H7 (cell line): ENCODE measurements around the gene TSPAN11. TPM values are rescaled to one million over a fixed set of nuclear protein-coding genes. Genes with fewer than 3 reads are reported as not detected.

ENCODE experiments used
- DNase-seq: peaks from one replicate; pipeline ENCODE4 v3.0.0; 2012
- H3K27me3 ChIP-seq: 2 replicates; pipeline ENCODE4 v1.6.0; 2011; ENCODE audit warnings: mild to moderate bottlenecking, low read length; ENCODE audit not compliant: control insufficient read depth, insufficient read depth
- H3K36me3 ChIP-seq: replicated peaks from 2 replicates; pipeline ENCODE4 v1.5.1; 2011; ENCODE audit warnings: low read length; ENCODE audit not compliant: control insufficient read depth, insufficient read depth
- H3K4me3 ChIP-seq: 2 replicates; pipeline ENCODE4 v1.5.1; 2011; ENCODE audit warnings: low read depth, mild to moderate bottlenecking, control low read depth, low read length, moderate library complexity; ENCODE audit not compliant: insufficient read depth
- total RNA-seq: library from RNA; depleted of rRNA; stranded (reverse); fragments of >200 nt; shearing (Covaris generic); gene quantifications from 2 replicates; pipeline ENCODE4 v1.2.3, GENCODE V29; 2014

Gene TSPAN11
- total RNA-seq, 1 experiment from 2014 or later, result 0.42 TPM

DNA sequence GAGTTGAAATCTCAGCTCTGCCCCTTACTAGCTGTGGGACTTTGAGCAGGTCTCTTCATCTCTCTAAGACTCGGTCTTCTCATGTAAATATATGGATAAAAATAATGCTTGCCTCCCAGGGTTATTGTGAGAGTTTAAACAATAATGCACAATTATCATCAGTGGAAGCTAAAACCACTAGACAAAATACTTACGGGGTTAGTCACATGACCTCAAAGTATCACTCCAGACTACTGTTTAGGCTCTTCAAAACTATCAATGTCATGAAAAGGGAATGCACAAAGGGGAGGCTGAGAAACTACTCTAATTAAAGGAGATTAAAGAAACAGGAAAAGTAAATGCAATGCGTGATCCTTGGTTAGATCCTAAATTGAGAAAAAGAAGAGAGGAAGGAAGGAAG lies 24.5 kb upstream of the TSPAN11 start:
- Histone ChIP-seq H3K4me3 (no peak overlapping the region), H3K36me3 (no peaks in the 10 kb centered on the region), H3K27me3 (no peaks in the 10 kb centered on the region)
- DNase-seq, result no peak

DNA sequence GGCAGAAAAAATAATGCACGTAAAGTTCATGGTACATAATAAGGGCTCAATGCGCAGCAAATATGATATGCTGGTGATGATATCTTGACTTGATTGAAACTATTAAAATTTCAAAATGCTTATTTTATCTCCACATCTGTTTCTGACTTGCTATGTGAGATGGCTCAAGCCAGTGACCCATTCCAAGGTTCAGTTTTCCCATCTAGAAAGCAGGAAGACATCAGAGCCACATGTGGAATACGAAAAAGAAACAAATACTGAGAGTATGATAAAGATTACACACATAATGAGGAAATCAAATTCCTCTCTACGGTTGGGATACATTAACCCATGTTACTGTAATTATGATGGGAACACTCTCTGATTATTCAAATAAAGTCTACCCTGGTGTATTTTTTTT lies 24.0 kb upstream of the TSPAN11 start:
- no peak for DNase-seq
- Histone ChIP-seq H3K4me3 (no peak overlapping the region), H3K36me3 (no peaks in the 10 kb centered on the region), H3K27me3 (no peaks in the 10 kb centered on the region)

DNA sequence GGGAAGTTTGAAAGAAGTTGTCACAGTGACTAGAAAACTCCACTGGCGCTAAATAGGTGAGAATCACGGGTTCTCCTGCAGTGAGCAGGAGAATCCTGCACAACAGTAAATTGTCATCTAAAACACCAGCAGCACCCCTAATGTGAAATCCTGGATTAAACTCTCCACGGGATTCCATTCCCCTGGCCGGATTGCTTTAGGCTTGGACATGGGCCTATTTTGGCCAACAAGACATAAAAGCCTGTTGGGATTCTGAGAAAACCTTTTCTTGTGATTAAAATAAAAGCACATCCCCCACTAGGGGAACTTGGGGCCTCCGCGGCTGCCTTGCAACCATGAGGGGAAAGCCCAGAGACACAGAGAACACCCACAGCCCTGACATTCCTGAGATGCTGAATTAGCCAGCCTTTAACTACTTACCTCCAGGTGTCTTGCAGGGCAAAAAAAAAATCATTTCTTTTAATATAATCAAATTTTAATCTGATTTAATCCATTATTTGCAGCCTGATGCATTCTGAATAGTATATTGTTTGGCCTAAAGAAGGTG lies 21.0 kb upstream of the TSPAN11 start:
- Histone ChIP-seq H3K27me3 (no peaks in the 10 kb centered on the region), H3K4me3 (no peak overlapping the region), H3K36me3 (no peaks in the 10 kb centered on the region)
- no peak for DNase-seq

DNA sequence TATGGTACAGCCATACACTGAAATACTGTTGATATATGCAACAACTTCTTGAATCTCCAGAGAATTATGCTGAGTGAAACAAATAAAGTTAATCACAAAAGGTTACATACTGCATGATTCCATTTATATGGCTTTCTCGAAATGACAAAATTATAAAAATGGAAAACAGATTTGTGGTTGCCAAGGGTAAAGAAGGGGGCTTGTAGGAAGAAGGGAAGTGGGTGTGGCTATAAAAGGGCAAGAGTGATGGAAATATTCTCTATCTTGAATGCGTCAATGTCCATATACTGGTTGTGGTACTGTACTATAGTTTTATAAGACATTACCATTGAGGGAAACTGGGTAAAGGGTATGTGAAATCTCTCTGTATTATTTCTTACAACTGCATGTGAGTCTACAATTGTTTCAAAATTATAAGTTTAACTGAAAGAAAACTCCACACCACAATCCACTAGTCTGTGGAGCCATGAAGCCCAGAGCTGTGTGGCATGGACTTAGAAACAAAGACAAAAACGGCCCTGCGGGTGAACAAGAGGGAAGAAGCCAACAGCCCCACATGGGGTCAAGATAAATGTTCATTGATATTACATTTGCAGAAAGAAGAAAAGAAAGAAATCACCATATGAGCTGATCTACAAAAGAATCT lies 18.3 kb upstream of the TSPAN11 start:
- Histone ChIP-seq H3K27me3 (no peaks in the 10 kb centered on the region), H3K36me3 (no peaks in the 10 kb centered on the region), H3K4me3 (no peak overlapping the region)
- DNase-seq, result no peak

DNA sequence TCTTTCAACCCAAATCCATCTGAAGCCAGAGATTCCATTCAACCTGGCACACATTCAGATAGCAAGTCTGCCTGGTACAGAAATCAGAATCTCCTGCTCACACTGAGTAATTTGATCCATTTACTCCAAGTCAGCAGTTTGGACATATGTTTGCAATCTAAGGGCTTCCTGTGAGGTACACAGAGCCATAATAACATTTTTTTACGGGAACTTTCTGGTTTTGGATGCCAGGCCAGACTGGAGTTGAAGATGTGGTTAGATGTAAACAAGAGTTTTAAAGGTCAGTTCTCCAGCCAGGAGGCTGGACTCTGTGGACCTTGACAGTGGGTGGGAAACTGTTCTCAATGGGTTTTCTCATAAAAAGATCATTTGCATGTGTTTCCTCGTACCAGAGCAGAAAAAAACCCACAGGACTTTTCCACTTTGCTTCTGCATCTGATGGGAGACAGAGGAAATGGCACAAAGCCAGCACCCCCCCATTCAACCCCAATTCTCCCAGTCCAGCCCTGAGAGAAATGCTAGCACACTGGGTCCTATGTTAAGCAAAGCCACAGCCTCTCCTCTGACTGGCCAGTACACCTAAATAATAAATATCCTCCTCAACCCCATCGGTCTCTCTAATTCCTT lies 17.7 kb upstream of the TSPAN11 start:
- no peaks in the 10 kb centered on the region for H3K36me3 ChIP-seq
- H3K4me3 ChIP-seq, result no peak overlapping the region
- DNase-seq, result no peak
- H3K27me3 ChIP-seq, result no peaks in the 10 kb centered on the region

DNA sequence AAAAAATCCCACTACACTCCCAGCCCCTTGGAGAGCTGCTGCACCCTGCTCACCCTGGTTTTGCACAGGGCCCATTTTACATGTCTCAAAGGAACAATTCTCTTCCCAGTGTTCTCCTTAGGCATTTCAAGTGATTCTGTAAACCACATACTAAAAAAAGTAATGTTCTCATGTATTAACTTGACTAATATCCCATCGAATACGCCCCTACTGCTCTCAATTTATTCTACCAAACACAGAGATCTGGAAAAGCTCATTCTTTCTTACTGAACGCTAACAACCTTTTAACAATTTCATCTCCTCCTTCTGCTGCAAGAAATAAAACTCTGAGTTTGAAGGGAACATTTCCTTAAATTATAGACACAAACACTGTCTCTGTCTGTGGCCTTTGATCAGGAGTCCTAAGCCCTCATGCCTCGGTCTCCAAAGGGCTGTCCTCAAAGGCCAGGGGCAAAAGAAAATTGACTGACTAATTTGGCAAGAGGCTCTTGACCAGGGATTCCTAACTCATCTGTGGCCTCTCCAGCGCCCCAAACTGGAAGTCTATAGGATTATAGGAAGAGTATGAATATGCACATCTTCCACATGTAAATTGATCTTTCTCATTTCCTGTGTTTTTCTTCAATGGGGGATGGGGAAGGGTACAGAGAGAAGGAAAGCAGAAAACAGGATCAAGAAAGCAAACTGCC lies 17.1 kb upstream of the TSPAN11 start:
- Histone ChIP-seq H3K36me3 (no peaks in the 10 kb centered on the region), H3K4me3 (no peak overlapping the region), H3K27me3 (no peaks in the 10 kb centered on the region)
- DNase-seq, result no peak

DNA sequence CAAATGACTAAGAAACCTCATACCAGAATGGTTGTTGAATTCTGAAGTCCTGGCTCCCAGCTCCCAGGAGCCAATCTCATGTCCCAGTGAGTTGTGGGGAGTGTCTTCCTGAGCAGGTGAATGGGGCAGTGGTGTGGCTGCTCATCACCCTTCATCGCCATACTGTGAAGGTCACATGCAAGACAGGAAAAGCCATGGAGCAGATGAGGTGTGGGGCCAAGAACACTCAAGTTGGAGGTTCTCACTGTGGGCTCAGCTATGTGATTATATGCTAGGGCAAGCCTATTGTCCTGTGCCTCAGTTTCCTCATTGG lies 16.6 kb upstream of the TSPAN11 start:
- no peaks in the 10 kb centered on the region for H3K36me3 ChIP-seq
- no peak overlapping the region for H3K4me3 ChIP-seq
- no peak for DNase-seq

DNA sequence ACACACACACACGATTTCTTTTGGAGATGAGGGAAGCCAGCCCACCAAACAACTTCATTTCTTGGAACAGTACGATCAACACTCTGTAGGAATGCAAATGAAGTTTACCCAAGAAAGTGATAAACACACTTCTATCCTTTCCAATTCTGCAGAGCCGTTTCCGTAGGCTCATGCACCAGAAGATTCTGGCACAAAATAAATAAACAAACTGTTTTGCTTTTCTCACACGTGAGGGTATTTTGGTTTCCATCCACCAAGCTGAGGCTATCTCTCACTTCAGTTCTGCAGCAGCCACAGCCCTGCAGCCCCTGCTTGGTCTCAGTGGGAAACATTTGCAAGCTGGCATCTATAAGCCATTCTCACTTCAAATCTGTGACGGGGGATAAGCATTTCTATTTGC lies 15.3 kb upstream of the TSPAN11 start:
- no peaks in the 10 kb centered on the region for H3K36me3 ChIP-seq
- DNase-seq, result no peak
- no peaks in the 10 kb centered on the region for H3K27me3 ChIP-seq
- H3K4me3 ChIP-seq, result no peak overlapping the region

More for the DNA sequence above, 16.6 kb upstream of the TSPAN11 start:
- H3K27me3 ChIP-seq, result no peaks in the 10 kb centered on the region

DNA sequence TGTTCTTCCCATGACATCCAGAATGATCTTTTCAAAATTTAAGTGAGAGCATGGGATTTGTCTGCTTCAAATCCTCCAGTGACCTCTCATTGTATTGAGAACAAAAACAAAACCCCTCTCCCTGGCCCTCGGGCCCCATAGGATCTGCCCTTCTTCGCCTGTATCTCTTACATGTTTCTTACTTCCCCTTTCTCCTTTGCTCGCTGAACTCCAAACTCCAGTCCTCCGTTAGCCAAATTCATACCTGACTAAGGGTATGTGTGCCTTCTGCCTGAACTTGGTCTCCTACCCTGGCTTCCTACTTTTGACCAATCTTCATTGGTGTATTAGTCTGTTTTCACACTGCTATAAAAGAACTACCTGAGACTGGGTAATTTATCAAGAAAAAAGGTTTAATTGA lies 13.2 kb upstream of the TSPAN11 start:
- Histone ChIP-seq H3K27me3 (no peaks in the 10 kb centered on the region), H3K4me3 (no peak overlapping the region), H3K36me3 (no peaks in the 10 kb centered on the region)
- no peak for DNase-seq

DNA sequence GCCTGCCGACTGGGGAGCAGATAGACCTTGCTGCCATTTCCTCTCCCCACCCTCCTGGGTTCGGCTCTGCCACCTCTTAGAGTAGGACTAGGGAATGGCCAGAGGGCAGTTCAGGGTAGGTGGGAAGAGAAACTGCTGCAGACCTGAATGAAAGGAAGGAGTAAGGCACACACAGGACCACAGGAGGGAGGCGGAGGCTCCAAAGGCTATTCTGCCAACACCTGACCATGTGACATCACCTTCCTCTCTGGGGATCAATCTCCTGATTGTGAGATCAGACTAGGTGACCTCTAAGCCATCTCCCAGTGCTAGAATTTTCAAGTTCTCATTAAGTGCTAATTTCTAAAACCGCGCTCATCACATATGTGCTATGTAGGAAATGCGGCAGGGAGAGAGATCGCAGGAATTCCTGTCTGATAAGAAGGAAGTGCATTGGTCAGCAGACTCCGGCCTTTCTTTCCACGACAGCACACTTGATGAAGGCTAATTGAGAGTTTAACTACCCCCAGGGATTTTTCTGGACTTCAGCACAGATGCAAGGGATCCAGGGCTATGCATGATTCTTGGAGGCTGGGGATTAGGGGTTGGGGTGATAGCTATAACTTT lies 11.5 kb upstream of the TSPAN11 start:
- Histone ChIP-seq H3K4me3 (no peak overlapping the region), H3K27me3 (no peaks in the 10 kb centered on the region), H3K36me3 (no peaks in the 10 kb centered on the region)
- no peak for DNase-seq

DNA sequence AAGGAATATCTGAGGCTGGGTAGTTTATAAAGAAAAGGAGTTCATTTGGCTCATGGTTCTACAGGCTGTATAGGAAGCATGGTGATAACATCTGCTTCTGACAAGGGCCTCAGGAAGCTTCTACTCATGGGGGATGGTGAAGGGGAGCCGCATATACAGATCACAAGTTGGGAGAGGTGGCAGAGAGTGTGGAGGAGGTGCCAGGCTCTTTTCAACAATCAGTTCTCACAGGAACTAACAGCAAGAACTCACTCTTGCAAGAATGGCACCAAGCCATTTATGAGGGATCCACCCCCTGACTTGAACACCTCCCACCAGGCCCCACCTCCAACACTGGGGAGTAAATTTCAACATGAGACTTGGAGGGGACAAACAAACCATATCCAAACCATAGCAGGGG lies 3.5 kb upstream of the TSPAN11 start:
- no peaks in the 10 kb centered on the region for H3K36me3 ChIP-seq
- peaks cover 29% of the 10 kb centered on the region for H3K27me3 ChIP-seq
- no peak overlapping the region for H3K4me3 ChIP-seq
- DNase-seq, result no peak

DNA sequence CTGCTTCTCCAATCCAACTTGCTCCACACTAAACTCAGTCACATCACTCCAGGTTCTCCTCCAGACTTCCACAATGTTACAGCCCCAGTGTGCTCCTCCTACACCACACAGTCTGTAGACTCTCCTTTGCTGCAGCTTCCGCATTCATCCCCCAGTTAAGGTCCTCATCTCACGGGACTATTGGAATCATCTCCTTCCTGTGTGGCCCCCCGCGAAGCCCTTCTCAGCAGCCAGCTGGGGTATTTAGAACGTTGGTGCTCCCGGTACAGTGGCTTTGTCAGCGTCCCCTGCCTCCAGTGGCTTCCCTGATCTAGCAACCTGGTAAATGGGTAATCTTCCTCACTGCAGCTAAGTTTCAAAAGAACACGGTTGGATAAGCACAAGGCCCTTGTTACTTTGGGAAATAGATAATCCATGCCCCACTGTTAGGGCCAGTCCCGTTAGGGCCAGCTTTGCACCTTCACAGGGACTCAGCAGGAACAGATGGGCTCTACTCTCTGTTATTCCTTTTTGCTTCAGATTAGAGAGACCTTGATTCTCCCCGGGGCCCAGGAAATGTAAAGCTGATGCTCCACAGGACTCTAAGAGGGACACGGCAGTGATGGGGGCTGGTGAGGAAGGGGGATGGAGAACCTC lies 823 bp upstream of the TSPAN11 start:
- peaks cover 32% of the 10 kb centered on the region for H3K27me3 ChIP-seq
- peak overlapping the region; percentile 41 for H3K4me3 ChIP-seq
- no peak for DNase-seq

DNA sequence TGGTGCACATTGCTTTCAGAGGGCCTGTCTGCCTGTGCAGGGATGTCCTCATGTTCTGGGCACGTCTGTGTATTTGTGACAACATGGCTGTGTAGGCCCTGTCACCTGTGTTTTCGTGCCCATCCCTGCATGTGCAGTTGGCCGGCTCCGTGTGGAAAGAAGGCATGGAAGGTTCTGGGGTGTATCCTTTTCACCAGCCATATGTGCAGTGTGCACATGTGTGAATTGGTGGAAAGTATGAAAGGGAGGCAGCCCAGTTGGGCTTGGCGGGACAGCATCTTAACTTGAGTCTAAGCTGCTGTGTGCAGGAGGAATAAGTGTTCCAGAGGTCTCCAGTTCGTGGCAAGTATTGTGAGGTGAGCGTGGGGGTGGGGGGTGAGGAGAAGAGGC lies 669 bp downstream of the TSPAN11 start:
- Histone ChIP-seq H3K4me3 (peak overlapping the region; percentile 41; the same call in 1 of the 2 replicates), H3K27me3 (peaks cover 32% of the 10 kb centered on the region), H3K36me3 (no peaks in the 10 kb centered on the region; the same call in 1 of the 2 replicates)
- DNase-seq, result no peak

More for the DNA sequence above, 823 bp upstream of the TSPAN11 start:
- no peaks in the 10 kb centered on the region; the same call in 1 of the 2 replicates for H3K36me3 ChIP-seq
